Measurements from ENCODE around the gene MYL3.
A peak's percentile ranks its signal among the peaks of the same experiment; 100 is the strongest.

The MYL3 gene

GRCh38 chr3:46882377-46883053 lies 19.3 kb upstream of the MYL3 start:
- DNase-seq, result no peak

GRCh38 chr3:46881596-46882376 lies 18.5 kb upstream of the MYL3 start:
- no peak for DNase-seq

GRCh38 chr3:46880884-46881595 lies 17.8 kb upstream of the MYL3 start:
- no peak for DNase-seq

- no peak for DNase-seq
Measured at GRCh38 chr3:46878781-46879436, 15.7 kb upstream of the MYL3 start.

- no peak for DNase-seq
Measured at GRCh38 chr3:46877406-46878125, 14.3 kb upstream of the MYL3 start, which contains the start of gene PTH1R. Gene PTH1R, plus strand, starts transcription at chr3:46877721. Its CDS starts 5,839 bp downstream, at chr3:46883560.

- DNase-seq, result no peak
Measured at GRCh38 chr3:46876313-46877300, 13.4 kb upstream of the MYL3 start.

GRCh38 chr3:46875560-46875959 lies 12.3 kb upstream of the MYL3 start:
- no peak for DNase-seq

GRCh38 chr3:46874430-46874829 lies 11.2 kb upstream of the MYL3 start:
- DNase-seq, result no peak

- no peak for DNase-seq
Measured at GRCh38 chr3:46873521-46873920, 10.3 kb upstream of the MYL3 start.

- DNase-seq, result no peak
Measured at GRCh38 chr3:46871222-46871621, 8.0 kb upstream of the MYL3 start.

GRCh38 chr3:46870651-46871050 lies 7.4 kb upstream of the MYL3 start:
- DNase-seq, result no peak

GRCh38 chr3:46869440-46869839 lies 6.2 kb upstream of the MYL3 start:
- no peak for DNase-seq

- DNase-seq, result no peak
Measured at GRCh38 chr3:46868948-46869347, 5.7 kb upstream of the MYL3 start.

GRCh38 chr3:46868287-46868686 lies 5.0 kb upstream of the MYL3 start:
- no peak for DNase-seq

GRCh38 chr3:46867550-46867898 lies 4.3 kb upstream of the MYL3 start:
- DNase-seq, result no peak

GRCh38 chr3:46866720-46867549 lies 3.7 kb upstream of the MYL3 start:
- DNase-seq, result peak; percentile 88

- no peak for DNase-seq
Measured at GRCh38 chr3:46866032-46866595, 2.9 kb upstream of the MYL3 start.

- DNase-seq, result no peak
Measured at GRCh38 chr3:46865546-46865945, 2.3 kb upstream of the MYL3 start.

- no peak for DNase-seq
Measured at GRCh38 chr3:46865031-46865507, 1.8 kb upstream of the MYL3 start.
